Neural cell (in vitro differentiated cells): ENCODE data around the gene DCUN1D1. TPM values are rescaled to one million over a fixed set of nuclear protein-coding genes. Genes with fewer than 3 reads are reported as not detected.

Experiments used
- H2AFZ ChIP-seq: fragments of 200-600, 300-800 bp; sonication (generic), shearing (Covaris generic); 2 replicates; pipeline ENCODE4 v1.6.0; 2014; ENCODE audit warnings: low read depth, mild to moderate bottlenecking, antibody characterized with exemption, low read length, moderate library complexity
- H3F3A ChIP-seq: fragments of 200-600 bp; shearing (Covaris generic); 2 replicates; pipeline ENCODE4 v1.6.1; 2016; ENCODE audit warnings: mild to moderate bottlenecking, moderate library complexity, mixed read lengths, antibody characterized with exemption, low read length; ENCODE audit not compliant: insufficient read depth, poor library complexity, severe bottlenecking
- H3K27ac ChIP-seq: fragments of 200-600, 300-800 bp; sonication (generic), shearing (Covaris generic); 2 replicates; pipeline ENCODE4 v1.5.1; 2014; ENCODE audit warnings: mild to moderate bottlenecking, low read length, moderate library complexity
- H3K27me3 ChIP-seq: fragments of 300-800, 200-600 bp; sonication (generic), shearing (Covaris generic); 2 replicates; pipeline ENCODE4 v1.6.0; 2014; ENCODE audit warnings: mild to moderate bottlenecking, low read depth, low read length, moderate library complexity; ENCODE audit not compliant: insufficient read depth
- H3K36me3 ChIP-seq: fragments of 300-800, 200-600 bp; sonication (generic), shearing (Covaris generic); 2 replicates; pipeline ENCODE4 v1.5.1; 2014; ENCODE audit warnings: mild to moderate bottlenecking, antibody characterized with exemption, low read length, moderate library complexity; ENCODE audit not compliant: insufficient read depth
- H3K4me2 ChIP-seq: fragments of 300-800, 200-600 bp; sonication (generic), shearing (Covaris generic); 2 replicates; pipeline ENCODE4 v1.6.0; 2014; ENCODE audit warnings: mild to moderate bottlenecking, low read length
- H3K4me3 ChIP-seq: fragments of 300-800, 200-600 bp; sonication (generic), shearing (Covaris generic); 2 replicates; pipeline ENCODE4 v1.5.1; 2014; ENCODE audit warnings: mild to moderate bottlenecking, low read length, moderate library complexity
- H3K79me2 ChIP-seq: fragments of 200-600 bp; shearing (Covaris generic); replicated peaks from 2 replicates; pipeline ENCODE4 v1.6.0; 2014; ENCODE audit warnings: mild to moderate bottlenecking, low read length, moderate library complexity; ENCODE audit not compliant: insufficient read depth
- H3K9ac ChIP-seq: fragments of 300-800, 200-600 bp; sonication (generic), shearing (Covaris generic); 2 replicates; pipeline ENCODE4 v1.6.1; 2016; ENCODE audit warnings: mild to moderate bottlenecking, low read length, mixed read lengths
- H3K9me2 ChIP-seq: fragments of 200-600 bp; shearing (Covaris generic); 2 replicates; pipeline ENCODE4 v1.6.1; 2016; ENCODE audit warnings: mild to moderate bottlenecking, low read length, mixed read lengths; ENCODE audit not compliant: insufficient read depth
- H3K9me3 ChIP-seq: fragments of 200-600, 300-800 bp; sonication (generic), shearing (Covaris generic); 2 replicates; pipeline ENCODE4 v1.6.1; 2016; ENCODE audit warnings: mild to moderate bottlenecking, mixed run types, low read length, moderate library complexity, mixed read lengths
- H4K20me1 ChIP-seq: fragments of 200-600 bp; shearing (Covaris generic); 2 replicates; pipeline ENCODE4 v1.6.1; 2016; ENCODE audit warnings: mild to moderate bottlenecking, mixed run types; ENCODE audit not compliant: insufficient read depth
- CTCF ChIP-seq: fragments of 450-650 bp; IDR thresholded peaks from 2 replicates; pipeline ENCODE4 v1.5.1; 2014; ENCODE audit warnings: antibody characterized with exemption, mild to moderate bottlenecking, moderate library complexity; ENCODE audit not compliant: poor library complexity, severe bottlenecking
- EP300 ChIP-seq: fragments of 450-650 bp; conservative IDR thresholded peaks from 2 replicates; pipeline ENCODE4 v1.6.1; 2014; ENCODE audit warnings: antibody characterized with exemption, mild to moderate bottlenecking, moderate library complexity; ENCODE audit not compliant: poor library complexity, severe bottlenecking
- EZH2 ChIP-seq: fragments of 200-600, 300-800 bp; shearing (Covaris generic), sonication (generic); IDR thresholded peaks from 2 replicates; pipeline ENCODE4 v1.6.1; 2014; ENCODE audit warnings: antibody characterized with exemption, low read length, borderline replicate concordance, mild to moderate bottlenecking; ENCODE audit not compliant: insufficient read depth, poor library complexity, severe bottlenecking
- MXI1 ChIP-seq: fragments of 450-650 bp; conservative IDR thresholded peaks from 2 replicates; pipeline ENCODE4 v1.6.1; 2014; ENCODE audit warnings: antibody characterized with exemption, mild to moderate bottlenecking; ENCODE audit not compliant: poor library complexity, severe bottlenecking
- POLR2AphosphoS5 ChIP-seq: IDR thresholded peaks from 2 replicates; pipeline ENCODE4 v1.6.1; 2012
- RAD21 ChIP-seq: fragments of 450-650 bp; conservative IDR thresholded peaks from 2 replicates; pipeline ENCODE4 v1.6.1; 2014; ENCODE audit warnings: antibody characterized with exemption, mild to moderate bottlenecking, moderate library complexity
- REST ChIP-seq: IDR thresholded peaks from 2 replicates; pipeline ENCODE4 v1.6.1; 2012; ENCODE audit warnings: borderline replicate concordance
- SMC3 ChIP-seq: fragments of 450-650 bp; conservative IDR thresholded peaks from 2 replicates; pipeline ENCODE4 v1.6.1; 2014; ENCODE audit warnings: antibody characterized with exemption, mild to moderate bottlenecking, moderate library complexity; ENCODE audit not compliant: poor library complexity
- TAF1 ChIP-seq: IDR thresholded peaks from 2 replicates; pipeline ENCODE4 v1.6.1; 2012; ENCODE audit warnings: low read depth
- polyA plus RNA-seq: library from polyadenylated mRNA; depleted of rRNA; stranded (reverse); fragments of >200 nt; gene quantifications from 2 replicates; pipeline ENCODE4 v1.2.3, GENCODE V29; 2014

The DCUN1D1 gene
- polyA plus RNA-seq, 1 donor from 2014 or later = 33.4 TPM

GRCh38 chr3:182912474-182912873, 67.9 kb downstream of the DCUN1D1 start:
- H3K4me2 ChIP-seq = no peak overlapping the region
- H3K27me3 ChIP-seq = no peaks in the 10 kb centered on the region
- TF ChIP-seq EP300 = no peak
- TF ChIP-seq MXI1 = no peak
- no peak for TF ChIP-seq RAD21
- TF ChIP-seq POLR2AphosphoS5 = no peak
- TF ChIP-seq TAF1 = no peak
- no peak for TF ChIP-seq REST
- TF ChIP-seq CTCF = no peak
- TF ChIP-seq EZH2 = no peak
- no peak for TF ChIP-seq SMC3
- no peak overlapping the region for H3K9ac ChIP-seq
- no peaks in the 10 kb centered on the region for H3K9me3 ChIP-seq
- H3F3A ChIP-seq = no peaks in the 10 kb centered on the region
- peaks cover 3% of the 10 kb centered on the region for H3K36me3 ChIP-seq
- H3K4me3 ChIP-seq = no peak overlapping the region
- no peaks in the 10 kb centered on the region for H3K9me2 ChIP-seq
- no peaks in the 10 kb centered on the region for H4K20me1 ChIP-seq
- no peak overlapping the region for H3K27ac ChIP-seq
- H2AFZ ChIP-seq = no peak overlapping the region
- H3K79me2 ChIP-seq = no peaks in the 10 kb centered on the region

- Histone ChIP-seq H4K20me1 (no peaks in the 10 kb centered on the region), H3K27me3 (no peaks in the 10 kb centered on the region), H3K9me2 (no peaks in the 10 kb centered on the region), H3K9me3 (no peaks in the 10 kb centered on the region), H3K4me2 (no peak overlapping the region), H3K79me2 (no peaks in the 10 kb centered on the region), H3F3A (no peaks in the 10 kb centered on the region), H3K36me3 (peaks cover 3% of the 10 kb centered on the region), H3K4me3 (no peak overlapping the region), H2AFZ (no peak overlapping the region), H3K27ac (no peak overlapping the region), H3K9ac (no peak overlapping the region)
- TF ChIP-seq EZH2 = no peak
- no peak for TF ChIP-seq RAD21
- no peak for TF ChIP-seq POLR2AphosphoS5
Observed at GRCh38 chr3:182911782-182912111, 68.6 kb downstream of the DCUN1D1 start.
